Measurements from ENCODE around the gene MTX2.

DNA sequence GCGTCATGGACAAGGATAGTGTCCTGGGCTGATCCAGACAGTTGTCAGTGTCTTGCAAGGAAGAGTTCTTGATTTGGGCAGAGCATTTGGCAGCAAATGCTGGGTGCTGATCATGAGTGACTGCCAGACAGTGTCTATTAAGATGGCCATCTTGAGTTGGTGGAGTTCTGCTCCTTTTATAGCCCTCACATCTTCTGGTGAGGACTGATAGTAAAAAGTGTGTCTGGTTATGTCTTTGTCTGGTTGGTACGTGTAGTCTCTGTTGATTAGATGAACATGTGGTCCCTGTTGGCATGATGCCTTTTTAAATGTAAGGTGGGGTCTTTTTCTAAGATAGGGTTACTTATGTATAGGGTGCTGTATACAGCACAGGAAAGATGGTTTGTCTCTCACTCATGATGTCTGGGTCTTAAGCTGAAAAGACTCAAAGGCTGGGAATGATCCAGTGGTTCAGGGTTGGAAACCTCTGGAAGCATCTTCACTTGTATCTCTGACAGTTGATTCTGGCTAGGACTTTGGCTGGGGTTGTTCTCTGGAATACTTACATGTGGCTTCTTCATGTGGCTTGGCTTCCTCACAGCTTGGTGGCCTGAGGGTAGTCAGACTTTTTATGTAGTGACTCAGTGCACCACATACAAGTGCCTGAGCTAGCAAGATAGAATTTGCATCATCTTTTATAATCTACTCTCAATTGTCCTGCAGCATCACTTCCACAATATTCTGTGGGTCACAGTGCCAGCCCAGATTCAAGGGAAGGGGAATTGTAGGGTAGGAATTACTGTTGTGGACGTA lies 11.8 kb downstream of the MTX2 start:
- TF ChIP-seq, protein P1, sequence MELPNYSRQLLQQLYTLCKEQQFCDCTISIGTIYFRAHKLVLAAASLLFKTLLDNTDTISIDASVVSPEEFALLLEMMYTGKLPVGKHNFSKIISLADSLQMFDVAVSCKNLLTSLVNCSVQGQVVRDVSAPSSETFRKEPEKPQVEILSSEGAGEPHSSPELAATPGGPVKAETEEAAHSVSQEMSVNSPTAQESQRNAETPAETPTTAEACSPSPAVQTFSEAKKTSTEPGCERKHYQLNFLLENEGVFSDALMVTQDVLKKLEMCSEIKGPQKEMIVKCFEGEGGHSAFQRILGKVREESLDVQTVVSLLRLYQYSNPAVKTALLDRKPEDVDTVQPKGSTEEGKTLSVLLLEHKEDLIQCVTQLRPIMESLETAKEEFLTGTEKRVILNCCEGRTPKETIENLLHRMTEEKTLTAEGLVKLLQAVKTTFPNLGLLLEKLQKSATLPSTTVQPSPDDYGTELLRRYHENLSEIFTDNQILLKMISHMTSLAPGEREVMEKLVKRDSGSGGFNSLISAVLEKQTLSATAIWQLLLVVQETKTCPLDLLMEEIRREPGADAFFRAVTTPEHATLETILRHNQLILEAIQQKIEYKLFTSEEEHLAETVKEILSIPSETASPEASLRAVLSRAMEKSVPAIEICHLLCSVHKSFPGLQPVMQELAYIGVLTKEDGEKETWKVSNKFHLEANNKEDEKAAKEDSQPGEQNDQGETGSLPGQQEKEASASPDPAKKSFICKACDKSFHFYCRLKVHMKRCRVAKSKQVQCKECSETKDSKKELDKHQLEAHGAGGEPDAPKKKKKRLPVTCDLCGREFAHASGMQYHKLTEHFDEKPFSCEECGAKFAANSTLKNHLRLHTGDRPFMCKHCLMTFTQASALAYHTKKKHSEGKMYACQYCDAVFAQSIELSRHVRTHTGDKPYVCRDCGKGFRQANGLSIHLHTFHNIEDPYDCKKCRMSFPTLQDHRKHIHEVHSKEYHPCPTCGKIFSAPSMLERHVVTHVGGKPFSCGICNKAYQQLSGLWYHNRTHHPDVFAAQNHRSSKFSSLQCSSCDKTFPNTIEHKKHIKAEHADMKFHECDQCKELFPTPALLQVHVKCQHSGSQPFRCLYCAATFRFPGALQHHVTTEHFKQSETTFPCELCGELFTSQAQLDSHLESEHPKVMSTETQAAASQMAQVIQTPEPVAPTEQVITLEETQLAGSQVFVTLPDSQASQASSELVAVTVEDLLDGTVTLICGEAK (IDR thresholded peaks at IDR 0.05): no peak
- TF ChIP-seq, protein P1 (CRISPR knock-in tag; IDR thresholded peaks at IDR 0.05): no peak
- TF ChIP-seq ZNF830 (CRISPR knock-in tag; IDR thresholded peaks at IDR 0.05): no peak
- TF ChIP-seq CBFB (CRISPR knock-in tag; IDR thresholded peaks at IDR 0.05): no peak
- TF ChIP-seq POLR2AphosphoS5 (IDR thresholded peaks at IDR 0.05; ENCODE audit: control insufficient read depth, insufficient read depth, low read depth, low read length): no peak
- TF ChIP-seq, protein P2, sequence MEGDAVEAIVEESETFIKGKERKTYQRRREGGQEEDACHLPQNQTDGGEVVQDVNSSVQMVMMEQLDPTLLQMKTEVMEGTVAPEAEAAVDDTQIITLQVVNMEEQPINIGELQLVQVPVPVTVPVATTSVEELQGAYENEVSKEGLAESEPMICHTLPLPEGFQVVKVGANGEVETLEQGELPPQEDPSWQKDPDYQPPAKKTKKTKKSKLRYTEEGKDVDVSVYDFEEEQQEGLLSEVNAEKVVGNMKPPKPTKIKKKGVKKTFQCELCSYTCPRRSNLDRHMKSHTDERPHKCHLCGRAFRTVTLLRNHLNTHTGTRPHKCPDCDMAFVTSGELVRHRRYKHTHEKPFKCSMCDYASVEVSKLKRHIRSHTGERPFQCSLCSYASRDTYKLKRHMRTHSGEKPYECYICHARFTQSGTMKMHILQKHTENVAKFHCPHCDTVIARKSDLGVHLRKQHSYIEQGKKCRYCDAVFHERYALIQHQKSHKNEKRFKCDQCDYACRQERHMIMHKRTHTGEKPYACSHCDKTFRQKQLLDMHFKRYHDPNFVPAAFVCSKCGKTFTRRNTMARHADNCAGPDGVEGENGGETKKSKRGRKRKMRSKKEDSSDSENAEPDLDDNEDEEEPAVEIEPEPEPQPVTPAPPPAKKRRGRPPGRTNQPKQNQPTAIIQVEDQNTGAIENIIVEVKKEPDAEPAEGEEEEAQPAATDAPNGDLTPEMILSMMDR (IDR thresholded peaks at IDR 0.05 in 2 of 3, conservative IDR thresholded peaks at IDR 0.05 in 1 of 3; ENCODE audit: insufficient read depth in 2 of 3, low read depth in 1 of 3, low read length in 3 of 3): no peak

All from K562 (cell line).